ENCODE measurements around the gene GPR78. TPM values are rescaled to one million over a fixed set of nuclear protein-coding genes. Genes with fewer than 3 reads are reported as not detected.

Gene GPR78
- total and polyA plus RNA-seq, 7 donors: 0.04 to 0.28 TPM; not detected in 5

- no peaks in the 10 kb centered on the region for H3K27me3 ChIP-seq
- H3K36me3 ChIP-seq: no peaks in the 10 kb centered on the region
- intact Hi-C loops (cut with DNase I): loop anchor here (10.0 kb wide), 2 partner anchors 285 to 315 kb away; no protein-coding TSS in a partner anchor
- 87 to 91% methylated on average over 13 of the region's 13 CpGs for WGBS, 2 donors
- H3K4me3 ChIP-seq: no peak overlapping the region
- no peak for DNase-seq
- no peaks in the 10 kb centered on the region for H3K9me3 ChIP-seq
- TF ChIP-seq, protein P1, sequence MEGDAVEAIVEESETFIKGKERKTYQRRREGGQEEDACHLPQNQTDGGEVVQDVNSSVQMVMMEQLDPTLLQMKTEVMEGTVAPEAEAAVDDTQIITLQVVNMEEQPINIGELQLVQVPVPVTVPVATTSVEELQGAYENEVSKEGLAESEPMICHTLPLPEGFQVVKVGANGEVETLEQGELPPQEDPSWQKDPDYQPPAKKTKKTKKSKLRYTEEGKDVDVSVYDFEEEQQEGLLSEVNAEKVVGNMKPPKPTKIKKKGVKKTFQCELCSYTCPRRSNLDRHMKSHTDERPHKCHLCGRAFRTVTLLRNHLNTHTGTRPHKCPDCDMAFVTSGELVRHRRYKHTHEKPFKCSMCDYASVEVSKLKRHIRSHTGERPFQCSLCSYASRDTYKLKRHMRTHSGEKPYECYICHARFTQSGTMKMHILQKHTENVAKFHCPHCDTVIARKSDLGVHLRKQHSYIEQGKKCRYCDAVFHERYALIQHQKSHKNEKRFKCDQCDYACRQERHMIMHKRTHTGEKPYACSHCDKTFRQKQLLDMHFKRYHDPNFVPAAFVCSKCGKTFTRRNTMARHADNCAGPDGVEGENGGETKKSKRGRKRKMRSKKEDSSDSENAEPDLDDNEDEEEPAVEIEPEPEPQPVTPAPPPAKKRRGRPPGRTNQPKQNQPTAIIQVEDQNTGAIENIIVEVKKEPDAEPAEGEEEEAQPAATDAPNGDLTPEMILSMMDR (IDR thresholded peaks at IDR 0.05): no peak
- TF ChIP-seq POLR2AphosphoS5 (IDR thresholded peaks at IDR 0.05) (no peak), POLR2A (IDR thresholded peaks at IDR 0.05) (no peak), EP300 (IDR thresholded peaks at IDR 0.05) (no peak)
- H3K27ac ChIP-seq: no peak overlapping the region
- H3K4me1 ChIP-seq: peaks cover 0 to 11% (median 11%) of the 10 kb centered on the region in 4 donors
Measured at GRCh38 chr4:8600266-8600665, 20.1 kb downstream of the GPR78 start.

DNA sequence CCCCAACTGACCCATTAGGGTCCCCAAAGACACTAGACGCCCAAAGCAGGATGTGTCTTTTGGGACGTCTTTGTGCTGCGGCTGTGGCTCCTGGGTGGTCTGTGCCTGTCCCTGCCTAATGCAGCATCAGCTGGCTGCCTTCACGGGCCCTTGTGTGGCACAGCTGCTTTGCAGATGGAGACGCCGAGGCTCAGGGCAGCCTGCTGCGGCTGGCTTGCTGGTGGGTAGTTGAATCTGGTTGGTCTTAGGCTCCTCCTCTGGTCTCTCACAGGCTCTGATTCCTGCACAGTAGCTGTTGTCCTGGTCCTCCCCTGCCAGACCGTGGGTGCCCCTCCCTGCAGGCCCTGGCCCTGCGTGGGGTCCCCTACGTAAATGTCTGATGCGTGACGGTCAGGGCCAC is 20.5 kb downstream of the GPR78 start:
- no peak for TF ChIP-seq EP300 (IDR thresholded peaks at IDR 0.05)
- TF ChIP-seq, protein P1 (IDR thresholded peaks at IDR 0.05): no peak
- TF ChIP-seq POLR2AphosphoS5 (IDR thresholded peaks at IDR 0.05): no peak
- TF ChIP-seq POLR2A (IDR thresholded peaks at IDR 0.05): no peak
- Histone ChIP-seq H3K4me1 (peaks cover 0 to 11% (median 11%) of the 10 kb centered on the region in 4 donors), H3K36me3 (no peaks in the 10 kb centered on the region), H3K27ac (no peak overlapping the region), H3K9me3 (no peaks in the 10 kb centered on the region), H3K27me3 (no peaks in the 10 kb centered on the region), H3K4me3 (no peak overlapping the region)
- intact Hi-C loops (cut with DNase I): loop anchor here (10.0 kb wide), 2 partner anchors 284 to 314 kb away; no protein-coding TSS in a partner anchor
- 82 to 87% methylated on average over 12 of the region's 12 CpGs for WGBS, 2 donors
- no peak for DNase-seq

GRCh38 chr4:8601086-8601485 is 20.9 kb downstream of the GPR78 start:
- TF ChIP-seq, protein P1 (IDR thresholded peaks at IDR 0.05): no peak
- no peak for TF ChIP-seq EP300 (IDR thresholded peaks at IDR 0.05)
- TF ChIP-seq POLR2A (IDR thresholded peaks at IDR 0.05): no peak
- TF ChIP-seq POLR2AphosphoS5 (IDR thresholded peaks at IDR 0.05): no peak
- no peaks in the 10 kb centered on the region for H3K36me3 ChIP-seq
- peaks cover 0 to 11% (median 11%) of the 10 kb centered on the region in 4 donors for H3K4me1 ChIP-seq
- WGBS, 2 donors: 91 to 92% methylated on average over 23 of the region's 23 CpGs
- DNase-seq: no peak
- no peak overlapping the region for H3K27ac ChIP-seq
- no peaks in the 10 kb centered on the region for H3K27me3 ChIP-seq
- H3K9me3 ChIP-seq: no peaks in the 10 kb centered on the region
- intact Hi-C loops (cut with DNase I): loop anchor here (10.0 kb wide), 2 partner anchors 284 to 314 kb away; no protein-coding TSS in a partner anchor
- H3K4me3 ChIP-seq: no peak overlapping the region

DNA sequence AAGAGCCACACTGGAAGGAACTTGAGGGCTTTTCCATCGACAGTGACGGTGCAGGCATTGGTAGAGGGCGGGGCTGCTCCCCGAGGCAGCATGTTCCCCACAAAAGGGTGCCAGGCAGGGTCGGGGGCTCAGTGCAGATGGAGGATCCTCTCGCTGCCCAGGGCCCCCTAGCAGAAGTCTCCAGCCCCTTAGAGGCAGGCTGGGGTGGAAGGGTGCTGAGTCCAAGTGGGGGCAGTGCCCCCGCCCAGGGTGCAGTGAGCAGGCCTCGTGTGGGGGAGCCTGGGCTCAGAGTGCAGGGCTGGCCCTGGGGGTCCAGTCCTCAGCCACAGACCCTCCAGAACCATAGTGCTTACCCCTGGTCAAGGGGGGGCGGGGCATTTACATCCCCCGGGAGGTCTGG is 21.4 kb downstream of the GPR78 start:
- 78 to 86% methylated on average over 10 of the region's 10 CpGs for WGBS, 2 donors
- Histone ChIP-seq H3K4me3 (no peak overlapping the region), H3K36me3 (no peaks in the 10 kb centered on the region), H3K27me3 (no peaks in the 10 kb centered on the region), H3K27ac (no peak overlapping the region), H3K4me1 (peaks cover 0 to 11% (median 11%) of the 10 kb centered on the region in 4 donors), H3K9me3 (no peaks in the 10 kb centered on the region)
- DNase-seq: no peak
- no peak for TF ChIP-seq EP300 (IDR thresholded peaks at IDR 0.05)
- no peak for TF ChIP-seq POLR2AphosphoS5 (IDR thresholded peaks at IDR 0.05)
- TF ChIP-seq POLR2A (IDR thresholded peaks at IDR 0.05): no peak
- TF ChIP-seq, protein P1 (IDR thresholded peaks at IDR 0.05): no peak
- intact Hi-C loops (cut with DNase I): loop anchor here (10.0 kb wide), 2 partner anchors 283 to 313 kb away; no protein-coding TSS in a partner anchor

Measured in sigmoid colon (tissue), 7 donors.